ENCODE results near the gene NUDC. TPM values are rescaled to one million over a fixed set of nuclear protein-coding genes. Genes with fewer than 3 reads are reported as not detected.

NUDC gene
- total RNA-seq, 4 donors from 2014 or later = 64.8 to 94.5 (median 68.1) TPM

DNA sequence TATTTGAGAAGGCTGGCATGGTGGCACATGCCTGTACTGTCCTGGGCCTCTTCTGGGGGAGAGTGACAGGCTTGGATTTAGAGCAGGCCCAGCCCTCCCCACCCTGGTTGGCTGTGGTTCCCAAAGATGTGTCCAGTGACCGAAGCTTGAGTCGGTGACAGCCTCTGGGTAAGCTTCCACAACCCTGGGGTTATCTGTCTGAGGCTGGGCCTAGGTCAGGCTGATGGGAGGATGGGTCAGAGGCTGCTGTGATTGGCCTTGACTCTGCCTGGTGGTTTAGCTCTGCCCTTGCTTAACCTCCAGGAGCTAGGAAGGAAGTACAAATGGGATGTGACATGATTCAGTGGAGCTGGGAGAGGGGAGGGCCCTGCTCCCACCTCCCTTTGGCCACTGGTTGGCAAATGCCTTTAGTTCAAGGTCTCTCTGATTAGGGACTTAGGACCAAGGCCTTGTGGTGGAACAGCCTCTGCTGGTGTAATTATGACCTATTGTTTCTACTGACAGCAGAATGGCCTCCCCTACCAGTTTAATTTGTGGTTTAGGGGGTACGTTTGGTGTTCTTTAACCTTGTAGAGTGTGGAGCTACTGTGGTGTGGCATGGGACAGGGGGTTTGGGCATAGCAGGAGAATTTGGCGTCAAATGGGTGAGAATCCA, 16.6 kb downstream of the NUDC start:
- WGBS, 2 donors (ENCODE audit: low coverage in 1 of 2) = no CpG with 5 or more reads among the region's 4 CpGs
- Histone ChIP-seq H3K27ac (no peak overlapping the region), H3K4me3 (no peak overlapping the region), H3K27me3 (no peaks in the 10 kb centered on the region), H3K4me1 (no peaks in the 10 kb centered on the region), H3K9me3 (no peaks in the 10 kb centered on the region), H3K36me3 (peaks cover 0 to 78% of the 10 kb centered on the region in 2 donors)
- TF ChIP-seq CTCF (IDR thresholded peaks at IDR 0.05) (no peak), EP300 (IDR thresholded peaks at IDR 0.05) (no peak), POLR2A (IDR thresholded peaks at IDR 0.05) (no peak), POLR2AphosphoS5 (IDR thresholded peaks at IDR 0.05) (no peak)
- ATAC-seq = no peak

GRCh38 chr1:26938659-26939025, 17.1 kb downstream of the NUDC start:
- Histone ChIP-seq H3K4me3 (no peak overlapping the region), H3K36me3 (peaks cover 0 to 78% of the 10 kb centered on the region in 2 donors), H3K27me3 (no peaks in the 10 kb centered on the region), H3K4me1 (no peaks in the 10 kb centered on the region), H3K9me3 (no peaks in the 10 kb centered on the region), H3K27ac (no peak overlapping the region)
- no peak for TF ChIP-seq EP300 (IDR thresholded peaks at IDR 0.05)
- TF ChIP-seq POLR2A (IDR thresholded peaks at IDR 0.05) = no peak
- no peak for TF ChIP-seq POLR2AphosphoS5 (IDR thresholded peaks at IDR 0.05)
- no peak for TF ChIP-seq CTCF (IDR thresholded peaks at IDR 0.05)
- WGBS, 2 donors (ENCODE audit: low coverage in 1 of 2) = 86% methylated on average over 1 of the region's 2 CpGs; no CpG with 5 or more reads in 1 of the 2 donors
- no peak for ATAC-seq

- 86% methylated on average over 1 of the region's 10 CpGs; no CpG with 5 or more reads in 1 of the 2 donors for WGBS, 2 donors (ENCODE audit: low coverage in 1 of 2)
- ATAC-seq = no peak
- no peak overlapping the region for H3K27ac ChIP-seq
- no peaks in the 10 kb centered on the region for H3K9me3 ChIP-seq
- no peak overlapping the region for H3K4me3 ChIP-seq
- no peaks in the 10 kb centered on the region for H3K27me3 ChIP-seq
- H3K36me3 ChIP-seq = peaks cover 0 to 81% of the 10 kb centered on the region in 2 donors
- no peaks in the 10 kb centered on the region for H3K4me1 ChIP-seq
- no peak for TF ChIP-seq CTCF (IDR thresholded peaks at IDR 0.05)
- no peak for TF ChIP-seq POLR2AphosphoS5 (IDR thresholded peaks at IDR 0.05)
- no peak for TF ChIP-seq POLR2A (IDR thresholded peaks at IDR 0.05)
- no peak for TF ChIP-seq EP300 (IDR thresholded peaks at IDR 0.05)
Observed at GRCh38 chr1:26941311-26941710, 19.8 kb downstream of the NUDC start.

GRCh38 chr1:26942656-26943055, 21.1 kb downstream of the NUDC start:
- Histone ChIP-seq H3K27ac (no peak overlapping the region), H3K27me3 (no peaks in the 10 kb centered on the region), H3K36me3 (peaks cover 0 to 80% of the 10 kb centered on the region in 2 donors), H3K9me3 (no peaks in the 10 kb centered on the region), H3K4me3 (no peak overlapping the region), H3K4me1 (no peaks in the 10 kb centered on the region)
- no peak for ATAC-seq
- TF ChIP-seq POLR2A (IDR thresholded peaks at IDR 0.05) = no peak
- TF ChIP-seq EP300 (IDR thresholded peaks at IDR 0.05) = no peak
- TF ChIP-seq CTCF (IDR thresholded peaks at IDR 0.05) = no peak
- WGBS, 2 donors (ENCODE audit: low coverage in 1 of 2) = 95% methylated on average over 3 of the region's 12 CpGs; no CpG with 5 or more reads in 1 of the 2 donors

DNA sequence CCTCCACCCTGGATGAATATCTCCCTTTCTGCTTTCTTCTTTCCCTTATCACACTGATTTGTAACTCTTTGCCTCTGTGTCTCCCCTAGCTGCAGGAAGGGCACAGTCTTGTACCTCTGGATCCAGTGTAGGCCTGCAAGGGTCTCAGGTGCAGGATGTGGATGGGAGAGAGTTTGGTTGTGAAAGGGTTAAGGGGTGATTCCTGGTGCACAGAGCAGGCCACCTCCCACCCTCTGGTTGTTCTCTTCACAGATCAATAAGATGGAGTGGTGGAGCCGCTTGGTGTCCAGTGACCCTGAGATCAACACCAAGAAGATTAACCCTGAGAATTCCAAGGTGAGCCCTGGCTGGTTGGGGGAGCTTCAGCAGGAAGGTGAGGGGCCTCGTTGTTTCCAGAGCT, 23.6 kb downstream of the NUDC start:
- no peaks in the 10 kb centered on the region for H3K4me1 ChIP-seq
- no peak overlapping the region for H3K27ac ChIP-seq
- TF ChIP-seq POLR2AphosphoS5 (IDR thresholded peaks at IDR 0.05) = no peak
- no peak for TF ChIP-seq EP300 (IDR thresholded peaks at IDR 0.05)
- TF ChIP-seq CTCF (IDR thresholded peaks at IDR 0.05) = no peak
- TF ChIP-seq POLR2A (IDR thresholded peaks at IDR 0.05) = no peak
- no peak overlapping the region for H3K4me3 ChIP-seq
- H3K36me3 ChIP-seq = peaks cover 0 to 66% of the 10 kb centered on the region in 2 donors
- ATAC-seq = no peak
- H3K27me3 ChIP-seq = no peaks in the 10 kb centered on the region
- WGBS, 2 donors (ENCODE audit: low coverage in 1 of 2) = 20 to 40% methylated on average over 1 of the region's 2 CpGs
- H3K9me3 ChIP-seq = no peaks in the 10 kb centered on the region
